Gastroesophageal sphincter (tissue), 3 donors: ENCODE data around the gene MYO5A.

Source experiments
- EP300 ChIP-seq: sonication (generic); formaldehyde crosslinking; IDR thresholded peaks from one replicate; pipeline ENCODE4 v1.6.1; 2017; ENCODE audit warnings: antibody characterized with exemption, mild to moderate bottlenecking
- POLR2A ChIP-seq, 2 donors: fragments of 450-650 bp; IDR thresholded peaks; one replicate each; pipeline ENCODE4 v1.6.1; 2017; ENCODE audit warnings: antibody characterized with exemption in 2 of 2, mild to moderate bottlenecking in 2 of 2, moderate library complexity in 1 of 2
- TF ChIP-seq, protein P1 (sequence below), 4 experiments: fragments of 200-600 bp in 2 of 4; fragments of 450-650 bp in 2 of 4; sonication (generic) in 1 of 4; IDR thresholded peaks; one replicate each; pipeline ENCODE4 v1.5.1; 2017 to 2019; ENCODE audit warnings: antibody characterized with exemption in 4 of 4, mild to moderate bottlenecking in 2 of 4, moderate library complexity in 2 of 4

DNA sequence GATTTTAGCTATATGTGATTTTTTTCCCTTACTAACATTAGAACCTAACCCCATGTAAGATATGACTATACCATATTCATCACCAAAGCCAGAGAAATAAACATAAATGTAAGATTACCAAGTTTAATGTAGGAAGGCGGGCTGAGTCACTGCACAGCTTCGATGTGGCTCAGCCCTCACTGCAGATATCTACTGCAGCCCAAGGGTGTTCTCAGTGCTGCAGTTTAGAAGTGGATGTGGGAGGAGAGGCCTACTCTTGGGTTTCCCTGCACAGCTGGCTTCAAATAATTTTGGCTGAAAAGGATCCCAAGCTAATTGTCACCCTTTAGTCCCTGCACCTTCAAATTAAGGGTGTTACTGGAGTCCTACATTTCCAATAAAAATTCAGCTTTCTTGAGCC lies 30.9 kb upstream of the MYO5A start:
- TF ChIP-seq, protein P1, sequence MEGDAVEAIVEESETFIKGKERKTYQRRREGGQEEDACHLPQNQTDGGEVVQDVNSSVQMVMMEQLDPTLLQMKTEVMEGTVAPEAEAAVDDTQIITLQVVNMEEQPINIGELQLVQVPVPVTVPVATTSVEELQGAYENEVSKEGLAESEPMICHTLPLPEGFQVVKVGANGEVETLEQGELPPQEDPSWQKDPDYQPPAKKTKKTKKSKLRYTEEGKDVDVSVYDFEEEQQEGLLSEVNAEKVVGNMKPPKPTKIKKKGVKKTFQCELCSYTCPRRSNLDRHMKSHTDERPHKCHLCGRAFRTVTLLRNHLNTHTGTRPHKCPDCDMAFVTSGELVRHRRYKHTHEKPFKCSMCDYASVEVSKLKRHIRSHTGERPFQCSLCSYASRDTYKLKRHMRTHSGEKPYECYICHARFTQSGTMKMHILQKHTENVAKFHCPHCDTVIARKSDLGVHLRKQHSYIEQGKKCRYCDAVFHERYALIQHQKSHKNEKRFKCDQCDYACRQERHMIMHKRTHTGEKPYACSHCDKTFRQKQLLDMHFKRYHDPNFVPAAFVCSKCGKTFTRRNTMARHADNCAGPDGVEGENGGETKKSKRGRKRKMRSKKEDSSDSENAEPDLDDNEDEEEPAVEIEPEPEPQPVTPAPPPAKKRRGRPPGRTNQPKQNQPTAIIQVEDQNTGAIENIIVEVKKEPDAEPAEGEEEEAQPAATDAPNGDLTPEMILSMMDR (IDR thresholded peaks at IDR 0.05): no peak
- no peak for TF ChIP-seq POLR2A (IDR thresholded peaks at IDR 0.05)
- no peak for TF ChIP-seq EP300
